GM18505 (cell line): ENCODE measurements around the gene RBM33.
"Not testable (repeated sequence)": the region's sequence is repeated elsewhere in the genome, so short reads cannot be mapped to it uniquely, and the experiment has no call there.

Experiments
- ATAC-seq: cut with Tn5 transposase; IDR thresholded peaks from one replicate; pipeline ENCODE4 v1.9.1; 2021; ENCODE audit not compliant: unreplicated experiment
- POLR2A ChIP-seq: IDR thresholded peaks from 4 replicates; pipeline ENCODE4 v1.6.1; 2011; ENCODE audit warnings: borderline replicate concordance; ENCODE audit not compliant: insufficient read depth, insufficient read length; ENCODE audit errors: extremely low read depth

Gene RBM33

GRCh38 chr7:155811895-155812761 lies 167.7 kb downstream of the RBM33 start, which contains the start of gene SHH:
Gene SHH, minus strand, starts transcription at chr7:155812463. Its CDS starts 341 bp downstream, at chr7:155812122.
- no peak for ATAC-seq
- TF ChIP-seq POLR2A: no peak

GRCh38 chr7:155813125-155813524 lies 168.7 kb downstream of the RBM33 start:
- no peak for ATAC-seq
- TF ChIP-seq POLR2A: no peak

- no peak for TF ChIP-seq POLR2A
- ATAC-seq: no peak
These were observed 169.3 kb downstream of the RBM33 start for GRCh38 chr7:155813546-155814315.

- no peak for ATAC-seq
These were observed 170.1 kb downstream of the RBM33 start for GRCh38 chr7:155814316-155815276.

GRCh38 chr7:155815332-155816191 lies 171.1 kb downstream of the RBM33 start:
- ATAC-seq: peak; percentile 88
- no peak for TF ChIP-seq POLR2A

More at GRCh38 chr7:155814316-155815276, 170.1 kb downstream of the RBM33 start:
- TF ChIP-seq POLR2A: no peak

- no peak for ATAC-seq
- no peak for TF ChIP-seq POLR2A
These were observed 171.7 kb downstream of the RBM33 start for GRCh38 chr7:155816192-155816508.

GRCh38 chr7:155816996-155817395 lies 172.5 kb downstream of the RBM33 start:
- ATAC-seq: no peak
- no peak for TF ChIP-seq POLR2A

- not testable (repeated sequence) for ATAC-seq
These were observed 173.1 kb downstream of the RBM33 start for GRCh38 chr7:155817515-155817914.

- no peak for TF ChIP-seq POLR2A
- ATAC-seq: no peak
These were observed 173.8 kb downstream of the RBM33 start for GRCh38 chr7:155818154-155818819.

GRCh38 chr7:155818820-155819168 lies 174.3 kb downstream of the RBM33 start:
- no peak for TF ChIP-seq POLR2A
- ATAC-seq: no peak

GRCh38 chr7:155819186-155819585 lies 174.7 kb downstream of the RBM33 start:
- ATAC-seq: no peak
- no peak for TF ChIP-seq POLR2A

- TF ChIP-seq POLR2A: no peak
- no peak for ATAC-seq
These were observed 175.8 kb downstream of the RBM33 start for GRCh38 chr7:155820246-155820645.
